T-helper 1 cell treated with Interleukin-12 subunit alpha and Interleukin-12 subunit beta and Interleukin-4 antibody, amounts not matched to agents 30 μg/mL and 1 μg/mL, for 36 hours (primary cell): ENCODE data around the gene TRIM71.
"Not testable (repeated sequence)": the region's sequence is repeated elsewhere in the genome, so short reads cannot be mapped to it uniquely, and the experiment has no call there.

Experiments used
- H3K27ac Mint-ChIP-seq: one replicate; pipeline ENCODE4 v1.8.0; 2021; ENCODE audit warnings: mild to moderate bottlenecking, mixed read lengths
- H3K27me3 Mint-ChIP-seq: one replicate; pipeline ENCODE4 v1.8.0; 2021; ENCODE audit warnings: low read depth, mixed read lengths
- H3K36me3 Mint-ChIP-seq: one replicate; pipeline ENCODE4 v1.8.0; 2021; ENCODE audit warnings: low read depth, mixed read lengths
- H3K4me1 Mint-ChIP-seq: one replicate; pipeline ENCODE4 v1.8.0; 2021; ENCODE audit warnings: low read depth, mixed read lengths
- H3K4me3 Mint-ChIP-seq: one replicate; pipeline ENCODE4 v1.8.0; 2021; ENCODE audit warnings: mild to moderate bottlenecking, moderate library complexity, mixed read lengths
- H3K9me3 Mint-ChIP-seq: one replicate; pipeline ENCODE4 v1.8.0; 2021; ENCODE audit warnings: mixed read lengths

TRIM71 gene

GRCh38 chr3:32913790-32914446 lies 96.1 kb downstream of the TRIM71 start:
- Mint-ChIP-seq H3K9me3 (peaks cover 15% of the 10 kb centered on the region), H3K27ac (no peak overlapping the region), H3K4me1 (peaks cover 4% of the 10 kb centered on the region), H3K27me3 (no peaks in the 10 kb centered on the region), H3K36me3 (no peaks in the 10 kb centered on the region), H3K4me3 (no peak overlapping the region)

DNA sequence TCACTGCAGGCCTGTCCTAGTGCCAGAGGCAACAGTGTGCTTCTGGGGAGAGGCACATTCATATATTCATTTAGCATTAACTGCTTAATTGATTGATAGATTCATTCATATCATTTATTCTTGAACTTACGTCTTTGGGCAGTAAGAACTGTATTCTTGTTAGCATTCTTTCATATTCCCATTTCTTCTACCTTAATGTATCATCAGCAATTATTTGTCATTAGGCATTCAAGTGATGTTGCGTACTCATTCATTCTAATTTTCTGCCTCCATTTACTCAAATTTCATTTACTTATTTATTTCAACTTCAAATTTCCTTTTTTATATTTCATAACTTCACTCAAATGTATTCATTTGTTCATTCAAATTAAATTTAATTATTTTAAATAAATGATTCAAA lies 102.1 kb downstream of the TRIM71 start:
- no peak overlapping the region for H3K27ac Mint-ChIP-seq
- peaks cover 4% of the 10 kb centered on the region for H3K27me3 Mint-ChIP-seq
- no peaks in the 10 kb centered on the region for H3K36me3 Mint-ChIP-seq
- H3K4me1 Mint-ChIP-seq: no peaks in the 10 kb centered on the region
- H3K4me3 Mint-ChIP-seq: no peak overlapping the region
- peaks cover 15% of the 10 kb centered on the region for H3K9me3 Mint-ChIP-seq

- Mint-ChIP-seq H3K27ac (no peak overlapping the region), H3K27me3 (peaks cover 10% of the 10 kb centered on the region), H3K36me3 (no peaks in the 10 kb centered on the region), H3K9me3 (peaks cover 10% of the 10 kb centered on the region), H3K4me3 (no peak overlapping the region), H3K4me1 (no peaks in the 10 kb centered on the region)
These were observed 104.3 kb downstream of the TRIM71 start for GRCh38 chr3:32922078-32922477.

- H3K9me3 Mint-ChIP-seq: no peaks in the 10 kb centered on the region
- H3K4me3 Mint-ChIP-seq: no peak overlapping the region
- H3K36me3 Mint-ChIP-seq: no peaks in the 10 kb centered on the region
- no peak overlapping the region for H3K27ac Mint-ChIP-seq
- no peaks in the 10 kb centered on the region for H3K4me1 Mint-ChIP-seq
- H3K27me3 Mint-ChIP-seq: peaks cover 15% of the 10 kb centered on the region
These were observed 112.4 kb downstream of the TRIM71 start for GRCh38 chr3:32930161-32930560.

DNA sequence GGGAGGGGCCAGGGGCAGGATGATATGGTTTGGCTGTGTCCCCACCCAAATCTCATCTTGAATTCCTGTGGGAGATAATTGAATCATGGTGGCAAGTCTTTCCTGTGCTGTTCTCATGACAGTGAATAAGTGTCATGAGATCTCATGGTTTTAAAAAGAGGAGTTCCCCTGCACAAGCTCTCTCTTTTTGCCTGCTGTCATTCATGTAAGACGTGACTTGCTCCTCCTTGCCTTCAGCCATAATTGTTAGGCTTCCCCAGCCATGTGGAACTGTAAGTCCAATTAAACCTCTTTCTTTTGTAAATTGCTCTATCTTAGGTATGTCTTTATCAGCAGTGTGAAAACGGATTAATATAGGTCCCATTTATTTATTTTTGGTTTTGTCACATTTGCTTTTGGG lies 113.5 kb downstream of the TRIM71 start:
- not testable (repeated sequence) for H3K4me3 Mint-ChIP-seq, H3K4me1 Mint-ChIP-seq, H3K9me3 Mint-ChIP-seq, H3K27ac Mint-ChIP-seq, H3K36me3 Mint-ChIP-seq
- H3K27me3 Mint-ChIP-seq: peaks cover 16% of the 10 kb centered on the region

- Mint-ChIP-seq H3K36me3 (no peaks in the 10 kb centered on the region), H3K9me3 (no peaks in the 10 kb centered on the region), H3K27me3 (peaks cover 10% of the 10 kb centered on the region), H3K4me1 (no peaks in the 10 kb centered on the region), H3K27ac (no peak overlapping the region), H3K4me3 (no peak overlapping the region)
These were observed 116.4 kb downstream of the TRIM71 start for GRCh38 chr3:32934150-32934742.

DNA sequence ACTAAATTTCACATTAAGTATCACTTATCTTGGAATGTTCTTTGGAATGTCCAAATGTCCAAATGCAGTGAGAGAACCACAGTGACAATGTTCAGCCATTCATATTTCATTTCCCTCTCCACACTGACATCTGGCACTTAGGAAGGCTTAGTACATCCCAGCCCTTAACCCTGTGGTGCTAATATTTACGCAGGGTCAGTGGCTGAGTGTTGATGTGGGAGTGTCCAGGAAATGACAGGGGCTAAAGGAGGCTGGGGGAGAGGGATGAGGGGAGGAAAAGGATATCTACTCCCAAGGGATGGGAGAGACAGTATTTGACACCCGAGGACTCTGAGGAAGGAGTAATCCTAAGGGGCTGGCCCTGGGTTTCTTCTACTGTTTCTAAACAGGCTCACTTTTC lies 119.5 kb downstream of the TRIM71 start:
- Mint-ChIP-seq H3K27me3 (peaks cover 4% of the 10 kb centered on the region), H3K4me1 (no peaks in the 10 kb centered on the region), H3K4me3 (no peak overlapping the region), H3K9me3 (no peaks in the 10 kb centered on the region), H3K27ac (no peak overlapping the region), H3K36me3 (no peaks in the 10 kb centered on the region)

- H3K36me3 Mint-ChIP-seq, H3K4me1 Mint-ChIP-seq, H3K9me3 Mint-ChIP-seq, H3K4me3 Mint-ChIP-seq, H3K27me3 Mint-ChIP-seq, H3K27ac Mint-ChIP-seq: not testable (repeated sequence)
These were observed 121.9 kb downstream of the TRIM71 start for GRCh38 chr3:32939531-32940284.

DNA sequence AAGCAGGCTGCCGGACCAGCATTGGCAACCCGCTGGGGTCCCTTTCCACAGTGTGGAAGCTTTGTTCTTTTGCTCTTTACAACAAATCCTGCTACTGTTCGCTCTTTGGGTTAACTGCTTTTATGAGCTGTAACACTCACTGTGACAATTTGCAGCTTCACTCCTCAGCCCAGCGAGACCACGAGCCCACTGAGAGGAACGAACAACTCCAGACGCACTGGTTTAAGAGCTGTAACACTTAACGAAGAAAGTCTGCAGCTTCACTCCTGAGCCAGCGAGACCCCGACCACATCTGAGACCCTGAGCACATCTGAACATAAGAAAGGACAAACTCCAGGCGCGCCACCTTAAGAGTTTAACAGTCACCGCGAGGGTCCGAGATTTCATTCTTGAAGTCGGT lies 122.9 kb downstream of the TRIM71 start:
- H3K27ac Mint-ChIP-seq: no peak overlapping the region
- H3K4me1 Mint-ChIP-seq: no peaks in the 10 kb centered on the region
- peaks cover 2% of the 10 kb centered on the region for H3K27me3 Mint-ChIP-seq
- H3K4me3 Mint-ChIP-seq: no peak overlapping the region
- H3K36me3 Mint-ChIP-seq: no peaks in the 10 kb centered on the region
- H3K9me3 Mint-ChIP-seq: no peaks in the 10 kb centered on the region

DNA sequence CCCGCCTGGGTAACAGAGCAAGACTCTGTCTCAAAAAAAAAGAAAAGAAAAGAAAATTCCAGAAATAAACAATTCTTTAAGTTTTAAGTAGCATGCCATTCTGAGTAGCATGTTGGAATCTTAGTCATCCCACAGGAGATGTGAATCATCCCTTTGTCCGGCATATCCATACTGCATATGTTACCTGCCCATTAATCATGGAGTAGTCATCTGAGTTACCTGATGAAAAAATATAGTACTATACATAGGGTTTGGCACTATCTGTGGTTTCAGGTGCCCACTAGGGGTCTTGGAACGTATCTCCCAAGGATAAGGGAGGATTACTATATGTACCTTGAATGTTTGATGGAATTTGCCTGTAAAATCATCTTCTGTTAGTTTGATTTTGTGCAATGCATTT lies 127.3 kb downstream of the TRIM71 start:
- peaks cover 16% of the 10 kb centered on the region for H3K4me1 Mint-ChIP-seq
- no peaks in the 10 kb centered on the region for H3K36me3 Mint-ChIP-seq
- H3K9me3 Mint-ChIP-seq: no peaks in the 10 kb centered on the region
- H3K27me3 Mint-ChIP-seq: no peaks in the 10 kb centered on the region
- no peak overlapping the region for H3K4me3 Mint-ChIP-seq
- H3K27ac Mint-ChIP-seq: no peak overlapping the region

DNA sequence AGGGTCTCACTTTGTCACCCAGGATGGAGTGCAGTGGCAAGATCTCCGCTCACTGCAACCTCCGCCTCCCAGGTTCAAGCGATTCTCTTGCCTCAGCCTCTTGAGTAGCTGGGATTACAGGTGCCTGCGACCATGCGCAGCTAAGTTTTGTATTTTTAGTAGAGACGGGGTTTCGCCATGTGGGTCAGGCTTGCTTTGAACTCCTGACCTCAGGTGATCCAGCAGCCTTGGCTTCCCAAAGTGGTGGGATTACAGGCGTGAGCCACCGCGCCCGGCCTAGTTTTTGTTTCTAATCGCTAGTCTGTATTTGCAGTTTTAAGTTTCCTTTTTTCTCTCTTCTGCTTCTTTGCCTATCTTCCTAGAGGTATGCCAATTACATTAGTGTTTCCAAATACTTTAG lies 127.8 kb downstream of the TRIM71 start:
- H3K9me3 Mint-ChIP-seq, H3K36me3 Mint-ChIP-seq, H3K27ac Mint-ChIP-seq, H3K4me3 Mint-ChIP-seq, H3K27me3 Mint-ChIP-seq: not testable (repeated sequence)
- peaks cover 19% of the 10 kb centered on the region for H3K4me1 Mint-ChIP-seq

DNA sequence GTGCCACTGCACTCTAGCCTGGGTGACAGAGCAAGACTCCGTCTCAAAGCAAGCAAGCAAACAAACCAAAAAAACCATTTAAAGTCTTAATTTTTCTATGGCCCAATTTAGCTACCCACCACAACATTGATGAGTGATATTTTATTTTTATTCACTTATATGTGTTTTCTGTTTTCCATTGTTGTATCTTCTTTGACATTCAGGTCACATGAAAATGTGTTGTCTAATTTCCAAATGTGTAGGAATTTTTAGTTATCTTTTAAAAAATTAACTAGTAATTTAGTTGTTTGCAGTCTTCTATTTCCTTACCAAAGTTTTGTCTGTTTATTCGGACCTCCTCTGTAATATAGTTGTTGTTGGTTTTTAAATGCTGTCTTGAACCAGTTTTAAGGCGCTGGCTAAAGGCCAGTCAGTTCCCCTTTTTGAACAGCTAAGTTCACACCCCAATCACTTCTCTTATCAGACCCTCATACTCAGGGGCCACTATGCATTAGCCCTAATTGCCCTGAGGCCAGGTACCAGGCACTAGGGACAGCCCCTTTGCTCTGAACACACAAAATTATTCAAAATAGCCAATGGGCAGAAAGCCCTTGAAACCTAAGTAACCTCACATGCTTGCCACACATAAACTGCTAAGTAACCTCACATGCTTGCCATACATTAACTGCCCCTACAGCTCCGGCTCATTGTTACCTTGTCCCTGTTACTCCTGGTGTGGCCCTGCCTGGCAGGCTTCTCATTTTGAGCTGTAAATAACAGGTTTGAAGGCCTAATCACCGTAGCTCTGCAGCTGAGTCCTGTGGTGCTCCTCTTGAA lies 129.4 kb downstream of the TRIM71 start:
- H3K4me3 Mint-ChIP-seq: no peak overlapping the region
- H3K27ac Mint-ChIP-seq: no peak overlapping the region
- peaks cover 31% of the 10 kb centered on the region for H3K4me1 Mint-ChIP-seq

More for the DNA sequence above, 129.4 kb downstream of the TRIM71 start:
- Mint-ChIP-seq H3K36me3 (peaks cover 4% of the 10 kb centered on the region), H3K27me3 (no peaks in the 10 kb centered on the region), H3K9me3 (no peaks in the 10 kb centered on the region)
